GM18870 (cell line): ENCODE results near the gene TMEM52B.
"Not testable (repeated sequence)": the region's sequence is repeated elsewhere in the genome, so short reads cannot be mapped to it uniquely, and the experiment has no call there.

Experiments
- ATAC-seq: cut with Tn5 transposase; IDR thresholded peaks from one replicate; pipeline ENCODE4 v1.9.1; 2021; ENCODE audit warnings: moderate library complexity; ENCODE audit not compliant: unreplicated experiment

TMEM52B gene

GRCh38 chr12:10211101-10211939, 32.5 kb downstream of the TMEM52B start:
- no peak for ATAC-seq

- no peak for ATAC-seq
These were observed 33.3 kb downstream of the TMEM52B start for GRCh38 chr12:10211940-10212738.

GRCh38 chr12:10212739-10213131, 33.9 kb downstream of the TMEM52B start, which contains the start of gene GABARAPL1:
Gene GABARAPL1, plus strand, starts transcription at chr12:10212877. Its CDS starts 253 bp downstream, at chr12:10213130.
- ATAC-seq: no peak

- ATAC-seq: no peak
These were observed 34.6 kb downstream of the TMEM52B start for GRCh38 chr12:10213168-10214135.

- no peak for ATAC-seq
These were observed 35.5 kb downstream of the TMEM52B start for GRCh38 chr12:10214136-10214894.

GRCh38 chr12:10214895-10215267, 36.0 kb downstream of the TMEM52B start:
- no peak for ATAC-seq

GRCh38 chr12:10215436-10215835, 36.6 kb downstream of the TMEM52B start:
- no peak for ATAC-seq

GRCh38 chr12:10215946-10216345, 37.1 kb downstream of the TMEM52B start:
- ATAC-seq: not testable (repeated sequence)

- ATAC-seq: no peak
These were observed 39.2 kb downstream of the TMEM52B start for GRCh38 chr12:10218021-10218420.

GRCh38 chr12:10220398-10221077, 41.7 kb downstream of the TMEM52B start:
- no peak for ATAC-seq

GRCh38 chr12:10221846-10222245, 43.0 kb downstream of the TMEM52B start:
- no peak for ATAC-seq

GRCh38 chr12:10223208-10223607, 44.4 kb downstream of the TMEM52B start:
- ATAC-seq: no peak

- ATAC-seq: not testable (repeated sequence)
These were observed 46.6 kb downstream of the TMEM52B start for GRCh38 chr12:10225426-10225825.

- no peak for ATAC-seq
These were observed 47.3 kb downstream of the TMEM52B start for GRCh38 chr12:10226086-10226485.

GRCh38 chr12:10226731-10227130, 47.9 kb downstream of the TMEM52B start:
- ATAC-seq: no peak

- no peak for ATAC-seq
These were observed 48.8 kb downstream of the TMEM52B start for GRCh38 chr12:10227648-10228047.

GRCh38 chr12:10234562-10234961, 55.7 kb downstream of the TMEM52B start:
- no peak for ATAC-seq

- no peak for ATAC-seq
These were observed 57.2 kb downstream of the TMEM52B start for GRCh38 chr12:10235761-10236631.

GRCh38 chr12:10236720-10237119, 57.9 kb downstream of the TMEM52B start:
- ATAC-seq: no peak
